Measurements from ENCODE around the gene FHAD1. TPM values are rescaled to one million over a fixed set of nuclear protein-coding genes. Genes with fewer than 3 reads are reported as not detected.

The FHAD1 gene
- total RNA-seq, 8 experiments from 2014 or later: 0.38 to 3.1 (median 1.6) TPM

GRCh38 chr1:15446212-15446611, 199.2 kb downstream of the FHAD1 start:
- 40 to 69% (median 51%) methylated on average over 1 to 2 of the region's 4 CpGs; no CpG with 5 or more reads in 6 of the 10 experiments for WGBS, 10 experiments
- in situ Hi-C loops (cut with MboI; ENCODE audit: low pct_unique_long_range_greater_than_20kb in 2 of 9, low sequenced_read_pairs in 9 of 9, unreplicated experiment in 9 of 9): loop anchor here in 3 of 9 experiments (25.0 kb wide), 2 partner anchors 109 to 309 kb away; no protein-coding TSS in a partner anchor
- ATAC-seq (replicated peaks in 6 of 8): no peak
- H3K4me3 ChIP-seq: no peak overlapping the region
- no peak overlapping the region for H3K27ac ChIP-seq
- H3K4me1 ChIP-seq (replicated peaks in 1 of 2): peaks cover 0 to 4% of the 10 kb centered on the region in 2 donors

Other genes starting within 250 kb of the FHAD1 start
- 1 to 10 TPM; 1.2 to 8.4 (median 3.6) TPM for gene TMEM51, start 93.5 kb upstream of the FHAD1 start, total RNA-seq
- gene EFHD2, start 162.7 kb downstream of the FHAD1 start, total RNA-seq: 10 to 100 TPM in 7 of 8 experiments, 1 to 10 TPM in 1; 9.1 to 67.9 (median 14.4) TPM
- gene CTRC, start 191.2 kb downstream of the FHAD1 start, total RNA-seq: under 1 TPM in 7 of 8 experiments, not detected in 1; 0.05 to 0.95 (median 0.14) TPM
- gene CELA2A, start 209.5 kb downstream of the FHAD1 start, total RNA-seq: 1 to 10 TPM in 1 of 8 experiments, not detected in 7; 1.1 TPM
- gene CELA2B, start 228.9 kb downstream of the FHAD1 start, total RNA-seq: not detected